RWPE2 (cell line): Measurements from ENCODE around the gene GTPBP6.

Experiments used
- ATAC-seq: fragments of 200-7000 bp; cut with Tn5 transposase; 3 replicates; pipeline ENCODE4 v1.9.1; 2021; ENCODE audit warnings: low read depth
- DNase-seq: peaks from one replicate; pipeline ENCODE4 v3.0.0-alpha.2; 2020; ENCODE audit warnings: low spot score
- H3K27ac ChIP-seq: fragments of 450-650 bp; 2 replicates; pipeline ENCODE4 v1.5.1; 2017; ENCODE audit warnings: mild to moderate bottlenecking; ENCODE audit not compliant: poor library complexity, severe bottlenecking
- H3K27me3 ChIP-seq: fragments of 250-450 bp; sonication (Bioruptor Pico); 2 replicates; pipeline ENCODE4 v1.5.1; 2021; ENCODE audit warnings: mild to moderate bottlenecking, moderate library complexity; ENCODE audit not compliant: insufficient read depth, poor library complexity, severe bottlenecking
- H3K36me3 ChIP-seq: fragments of 250-450 bp; sonication (Bioruptor Pico); 2 replicates; pipeline ENCODE4 v1.5.1; 2020; ENCODE audit warnings: low read depth, mild to moderate bottlenecking, moderate library complexity
- H3K4me1 ChIP-seq: fragments of 250-450 bp; sonication (Bioruptor Pico); 2 replicates; pipeline ENCODE4 v1.5.1; 2021; ENCODE audit warnings: mild to moderate bottlenecking, moderate library complexity; ENCODE audit not compliant: insufficient read depth, poor library complexity, severe bottlenecking
- H3K4me3 ChIP-seq: fragments of 250-450 bp; sonication (Bioruptor Pico); 2 replicates; pipeline ENCODE4 v1.5.1; 2021; ENCODE audit warnings: mild to moderate bottlenecking, moderate library complexity; ENCODE audit not compliant: severe bottlenecking
- H3K9me3 ChIP-seq: fragments of 250-450 bp; sonication (Bioruptor Pico); 2 replicates; pipeline ENCODE4 v1.5.1; 2021; ENCODE audit warnings: mild to moderate bottlenecking, moderate library complexity; ENCODE audit not compliant: severe bottlenecking
- CTCF ChIP-seq: fragments of 450-650 bp; IDR thresholded peaks from one replicate; pipeline ENCODE4 v1.5.1; 2017; ENCODE audit warnings: mild to moderate bottlenecking, moderate library complexity; ENCODE audit not compliant: poor library complexity, severe bottlenecking

The GTPBP6 gene

DNA sequence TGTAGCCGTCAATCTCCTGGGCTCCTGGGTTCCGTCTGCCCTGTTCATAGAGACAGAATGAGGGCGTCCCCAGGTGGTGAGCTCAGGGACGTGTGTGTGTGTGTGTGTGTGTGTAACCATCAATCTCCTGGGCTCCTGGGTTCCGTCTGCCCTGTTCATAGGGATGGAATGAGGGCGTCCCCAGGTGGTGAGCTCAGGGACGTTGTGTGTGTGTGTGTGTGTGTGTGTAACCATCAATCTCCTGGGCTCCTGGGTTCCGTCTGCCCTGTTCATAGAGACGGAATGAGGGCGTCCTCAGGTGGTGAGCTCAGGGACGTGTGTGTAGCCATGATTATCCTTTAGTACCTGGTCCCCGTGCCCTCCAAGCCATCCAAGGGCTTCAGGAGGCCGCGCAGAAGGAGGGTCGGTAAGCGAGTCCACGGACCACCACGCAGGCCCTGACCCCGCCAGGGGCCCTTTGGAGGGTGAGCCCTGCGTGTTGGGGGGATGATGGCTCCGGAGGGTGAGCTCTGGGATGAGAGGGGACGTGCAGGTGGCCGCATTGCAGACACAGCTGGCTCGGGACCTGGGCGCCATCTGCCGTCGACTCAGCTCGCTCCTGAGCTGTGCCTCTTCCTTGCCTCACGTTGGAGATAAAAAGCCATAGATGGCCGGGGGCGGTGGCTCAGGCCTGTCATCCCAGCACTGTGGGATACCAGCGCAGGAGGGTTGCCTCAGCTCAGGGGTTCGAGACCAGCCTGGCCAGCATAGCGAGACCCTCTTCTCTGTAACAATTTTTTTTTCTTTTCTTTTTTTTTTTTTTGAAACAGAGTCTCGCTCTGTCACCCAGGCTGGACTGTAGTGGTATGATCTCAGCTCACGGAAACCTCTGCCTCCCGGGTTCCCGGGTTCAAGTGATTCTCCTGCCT lies 5.4 kb upstream of the GTPBP6 start:
- Histone ChIP-seq H3K36me3 (no peaks in the 10 kb centered on the region), H3K4me3 (no peak overlapping the region), H3K9me3 (no peaks in the 10 kb centered on the region), H3K4me1 (no peaks in the 10 kb centered on the region), H3K27me3 (no peaks in the 10 kb centered on the region), H3K27ac (no peak overlapping the region)
- ATAC-seq (peak; percentile 48), DNase-seq (peak; percentile 99)
- no peak for TF ChIP-seq CTCF

- no peaks in the 10 kb centered on the region for H3K27me3 ChIP-seq
- H3K4me3 ChIP-seq: peak overlapping the region; percentile 87
- ATAC-seq: no peak
- DNase-seq: peak; percentile 69
- H3K27ac ChIP-seq: peak overlapping the region; percentile 70
- H3K36me3 ChIP-seq: peaks cover 10% of the 10 kb centered on the region
- no peak for TF ChIP-seq CTCF
- H3K9me3 ChIP-seq: no peaks in the 10 kb centered on the region
- H3K4me1 ChIP-seq: no peaks in the 10 kb centered on the region
These were observed 1.7 kb upstream of the GTPBP6 start for GRCh38 chrX:320126-320783.

- Histone ChIP-seq H3K9me3 (no peaks in the 10 kb centered on the region), H3K4me3 (peak overlapping the region; percentile 87), H3K36me3 (peaks cover 16% of the 10 kb centered on the region), H3K4me1 (no peaks in the 10 kb centered on the region), H3K27ac (peak overlapping the region; percentile 70), H3K27me3 (no peaks in the 10 kb centered on the region)
- DNase-seq (peak; percentile 66), ATAC-seq (no peak)
- TF ChIP-seq CTCF: no peak
These were observed 1.1 kb upstream of the GTPBP6 start for GRCh38 chrX:319579-320125.

DNA sequence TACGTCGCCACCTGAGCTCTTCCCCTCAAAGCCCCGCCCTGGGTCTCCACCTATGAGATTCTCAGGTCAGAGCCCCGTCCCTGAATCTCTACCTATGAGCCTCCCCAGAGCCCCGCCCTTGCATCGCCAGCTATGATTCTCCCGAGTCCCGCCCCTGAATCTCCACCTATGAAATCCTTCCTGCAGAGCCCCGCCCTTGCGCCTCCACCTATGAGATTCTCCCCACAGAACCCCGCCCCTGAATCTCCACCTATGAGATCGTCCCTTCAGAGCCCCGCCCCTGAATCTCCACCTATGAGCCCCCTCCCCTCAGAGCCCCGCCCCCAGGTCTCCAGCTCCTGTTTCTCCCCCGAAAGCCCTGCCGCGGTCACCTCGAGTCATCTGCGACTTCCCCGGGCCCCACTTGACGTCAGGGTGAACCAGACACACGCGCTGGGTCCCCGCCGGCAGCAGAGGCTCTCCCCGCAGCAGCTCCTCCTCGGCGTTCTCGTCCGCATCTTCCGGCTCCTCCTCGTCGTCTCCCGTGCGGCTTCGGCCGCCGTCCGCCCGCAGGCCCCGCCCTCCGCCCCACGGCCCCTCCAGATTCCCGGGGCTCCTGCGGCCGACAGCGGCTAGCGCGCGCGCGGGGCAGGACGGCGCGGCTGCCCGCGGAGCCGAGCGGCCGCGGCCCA lies 393 bp downstream of the GTPBP6 start:
- DNase-seq: peak; percentile 100
- peak overlapping the region; percentile 70 for H3K27ac ChIP-seq
- no peaks in the 10 kb centered on the region for H3K27me3 ChIP-seq
- ATAC-seq: peak; percentile 73
- H3K36me3 ChIP-seq: peaks cover 25% of the 10 kb centered on the region
- H3K9me3 ChIP-seq: no peaks in the 10 kb centered on the region
- no peaks in the 10 kb centered on the region for H3K4me1 ChIP-seq
- H3K4me3 ChIP-seq: peak overlapping the region; percentile 87
- TF ChIP-seq CTCF: no peak
